Central memory CD8-positive, alpha-beta T cell (primary cell): Measurements from ENCODE around the gene SUSD6.
A peak's percentile ranks its signal among the peaks of the same experiment; 100 is the strongest.

Experiments used
- ATAC-seq: fragments of 150-1000 bp; cut with Tn5 transposase; replicated peaks from 2 replicates; pipeline ENCODE4 v1.10.0; 2022; ENCODE audit warnings: mild to moderate bottlenecking, moderate FRiP score, moderate number of reproducible peaks; ENCODE audit not compliant: poor library complexity, severe bottlenecking; ENCODE audit errors: extremely low read depth
- DNase-seq, 2 donors: peaks; one replicate each; pipeline ENCODE4 v3.0.0; 2021; ENCODE audit warnings: low spot score in 2 of 2
- H3K27ac Mint-ChIP-seq: one replicate; pipeline ENCODE4 v1.8.0; 2022; ENCODE audit warnings: low read depth, mild to moderate bottlenecking, moderate library complexity, mixed read lengths
- H3K27me3 Mint-ChIP-seq: one replicate; pipeline ENCODE4 v1.8.0; 2022; ENCODE audit warnings: mixed read lengths
- H3K36me3 Mint-ChIP-seq: one replicate; pipeline ENCODE4 v1.8.0; 2022; ENCODE audit warnings: mild to moderate bottlenecking, moderate library complexity, mixed read lengths; ENCODE audit not compliant: insufficient read depth
- H3K4me1 Mint-ChIP-seq: one replicate; pipeline ENCODE4 v1.8.0; 2022; ENCODE audit warnings: mixed read lengths
- H3K4me3 Mint-ChIP-seq: one replicate; pipeline ENCODE4 v1.8.0; 2022; ENCODE audit warnings: mild to moderate bottlenecking, moderate library complexity, mixed read lengths
- H3K9me3 Mint-ChIP-seq: one replicate; pipeline ENCODE4 v1.8.0; 2022; ENCODE audit warnings: mixed read lengths

SUSD6 gene

DNA sequence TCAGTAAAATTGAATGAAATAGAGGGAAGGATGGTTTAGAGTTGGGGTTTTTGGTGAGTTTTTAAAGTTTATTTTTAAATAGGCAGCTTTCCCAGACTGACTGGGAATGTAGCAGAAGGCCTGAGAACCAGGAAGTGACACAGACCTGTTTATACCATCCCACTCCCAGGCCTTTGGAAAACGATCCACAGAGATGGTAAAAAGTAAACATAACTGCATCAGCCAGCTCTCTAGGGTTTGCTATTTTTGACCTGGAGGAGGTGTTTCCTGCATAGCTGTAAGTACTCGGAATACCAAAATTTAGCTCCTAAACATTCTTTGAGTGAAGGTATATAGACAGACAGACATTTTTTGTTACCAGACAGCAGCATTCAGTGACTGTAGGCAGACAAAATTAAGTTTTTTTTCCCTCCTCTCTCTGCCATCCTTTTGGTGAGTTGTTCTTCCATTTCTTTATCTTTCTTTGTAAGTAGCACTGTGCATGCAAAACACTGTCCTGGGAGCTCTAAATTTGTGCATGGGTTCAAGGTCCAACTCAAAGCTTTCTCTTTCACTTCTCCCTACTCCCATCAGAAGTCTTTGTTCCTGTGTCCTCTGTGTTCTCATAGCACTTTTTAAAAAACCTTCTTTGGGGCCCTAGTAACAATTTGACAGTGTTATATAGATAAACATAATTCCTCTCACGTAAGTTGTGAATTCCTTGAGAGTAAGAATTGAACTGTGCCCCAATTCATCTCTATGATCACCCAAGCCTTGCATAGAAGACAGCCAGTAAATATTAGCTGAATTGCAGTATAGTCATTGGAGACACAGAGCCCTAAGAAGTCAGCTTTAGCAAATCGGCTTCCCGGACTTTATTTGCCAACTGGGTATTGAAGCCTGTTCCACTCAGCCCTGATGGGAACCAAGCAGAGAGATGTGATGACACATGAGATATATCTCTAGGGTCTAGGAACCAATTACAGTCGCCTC, 37.4 kb downstream of the SUSD6 start:
- ATAC-seq (no peak), DNase-seq (no peak)
- Mint-ChIP-seq H3K27me3 (no peaks in the 10 kb centered on the region), H3K27ac (no peak overlapping the region), H3K4me3 (no peak overlapping the region), H3K9me3 (no peaks in the 10 kb centered on the region), H3K4me1 (peaks cover 82% of the 10 kb centered on the region), H3K36me3 (peaks cover 11% of the 10 kb centered on the region)

DNA sequence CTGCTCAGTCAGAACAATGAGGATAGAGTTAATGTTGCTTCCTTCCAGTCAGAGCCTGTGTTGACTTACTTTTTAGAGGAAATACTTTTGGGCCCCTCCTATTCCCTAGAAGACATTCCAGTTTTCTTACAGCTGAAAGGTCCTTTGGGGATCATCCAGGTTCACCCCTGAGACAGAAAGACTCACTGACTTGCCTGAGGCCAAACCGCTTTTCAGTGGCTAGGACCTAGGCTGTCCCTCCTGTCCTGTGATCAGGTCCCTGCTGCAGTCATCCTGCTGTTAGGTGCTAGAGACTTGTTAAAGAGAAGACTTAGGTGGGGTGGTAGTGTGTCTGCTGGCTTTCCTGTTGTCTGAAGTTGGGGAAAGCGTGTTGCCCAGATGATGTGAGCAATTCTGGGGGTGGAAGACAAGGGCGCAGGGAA, 39.6 kb downstream of the SUSD6 start:
- H3K27ac Mint-ChIP-seq: no peak overlapping the region
- peaks cover 76% of the 10 kb centered on the region for H3K4me1 Mint-ChIP-seq
- H3K4me3 Mint-ChIP-seq: peak overlapping the region; percentile 1

DNA sequence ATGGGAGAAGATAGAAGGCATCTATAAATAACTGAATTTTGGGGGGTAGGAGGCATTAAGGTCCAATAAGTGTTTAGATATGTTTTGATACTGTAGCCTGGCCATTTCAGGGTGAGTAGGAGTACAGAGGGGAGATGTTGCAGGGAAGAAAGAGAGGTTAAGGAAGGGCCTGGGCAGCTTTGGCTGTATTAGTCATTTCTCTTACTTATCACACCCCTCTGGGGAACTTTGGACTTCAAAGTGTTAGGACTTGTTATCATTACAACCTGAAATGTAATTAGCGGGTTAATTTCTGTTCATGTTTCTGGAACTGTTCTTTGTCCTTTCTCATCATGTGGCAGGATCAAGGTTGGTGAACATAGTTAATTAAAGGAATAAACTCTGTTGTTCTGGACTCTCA, 40.3 kb downstream of the SUSD6 start:
- peaks cover 11% of the 10 kb centered on the region for H3K36me3 Mint-ChIP-seq
- ATAC-seq: no peak
- no peak for DNase-seq
- H3K27me3 Mint-ChIP-seq: no peaks in the 10 kb centered on the region
- no peak overlapping the region for H3K27ac Mint-ChIP-seq
- H3K9me3 Mint-ChIP-seq: no peaks in the 10 kb centered on the region
- peaks cover 77% of the 10 kb centered on the region for H3K4me1 Mint-ChIP-seq
- H3K4me3 Mint-ChIP-seq: no peak overlapping the region

More for the DNA sequence above, 39.6 kb downstream of the SUSD6 start:
- Mint-ChIP-seq H3K36me3 (peaks cover 12% of the 10 kb centered on the region), H3K27me3 (no peaks in the 10 kb centered on the region), H3K9me3 (no peaks in the 10 kb centered on the region)
- DNase-seq (no peak), ATAC-seq (no peak)

DNA sequence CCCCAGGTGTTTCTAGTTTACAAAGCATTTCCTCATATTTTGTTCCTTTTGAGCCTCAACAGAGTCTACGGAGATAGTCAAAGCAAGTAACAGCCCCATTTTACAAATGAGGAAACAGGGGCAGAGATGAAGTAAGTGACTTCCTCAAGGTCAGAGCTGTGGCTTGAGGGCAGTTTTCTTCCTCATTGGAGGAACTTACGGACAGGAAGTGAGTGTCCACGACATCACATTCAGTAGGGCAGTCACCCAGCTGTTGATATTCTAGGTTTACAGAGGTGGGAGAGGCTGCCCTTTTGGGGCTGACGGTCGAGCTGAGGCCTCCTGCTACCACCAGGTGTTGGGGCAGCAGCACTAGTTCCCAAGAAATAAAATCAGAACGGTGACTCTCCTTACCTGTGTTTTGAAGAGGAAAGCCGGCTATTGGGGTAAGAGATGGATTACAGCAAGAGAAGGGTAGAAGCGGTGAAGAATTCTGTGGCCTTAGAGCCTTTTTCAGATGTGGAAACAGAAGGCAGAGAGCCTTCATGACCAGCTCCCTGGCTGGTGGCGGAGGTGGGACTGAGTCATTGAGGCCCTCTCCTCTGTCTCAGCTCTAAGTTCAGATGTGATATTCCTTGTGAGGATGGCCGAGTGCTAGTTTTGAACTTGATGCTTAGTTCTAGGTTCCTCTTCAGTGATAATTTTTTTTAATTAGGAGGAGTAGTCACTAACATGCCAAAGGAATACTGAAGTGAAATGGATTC, 41.7 kb downstream of the SUSD6 start:
- no peak for DNase-seq
- H3K9me3 Mint-ChIP-seq: no peaks in the 10 kb centered on the region
- H3K27me3 Mint-ChIP-seq: no peaks in the 10 kb centered on the region
- H3K4me3 Mint-ChIP-seq: peak overlapping the region; percentile 40
- peak; percentile 38 for ATAC-seq
- peaks cover 8% of the 10 kb centered on the region for H3K36me3 Mint-ChIP-seq
- H3K27ac Mint-ChIP-seq: peak overlapping the region; percentile 35
- H3K4me1 Mint-ChIP-seq: peaks cover 78% of the 10 kb centered on the region

DNA sequence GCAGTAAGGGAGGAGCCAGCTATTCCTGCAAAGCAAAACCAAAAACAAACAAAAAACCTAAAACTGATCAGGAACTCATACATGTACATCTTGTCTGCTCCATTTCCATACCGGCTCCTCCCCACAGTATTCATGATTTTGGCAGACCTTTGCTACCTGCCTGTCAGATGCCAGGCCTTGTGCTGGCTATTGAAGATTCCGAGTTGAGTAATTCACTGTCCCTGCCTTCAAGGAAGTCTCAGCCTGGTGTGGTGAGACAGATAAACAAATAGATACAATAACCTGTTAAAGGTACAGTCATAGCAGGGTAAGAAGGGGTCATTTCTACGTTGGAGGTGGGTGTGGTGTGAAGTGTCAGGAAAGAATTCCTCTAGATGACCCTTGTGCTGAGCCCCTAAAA, 42.7 kb downstream of the SUSD6 start:
- Mint-ChIP-seq H3K9me3 (no peaks in the 10 kb centered on the region), H3K27me3 (no peaks in the 10 kb centered on the region), H3K4me1 (peaks cover 81% of the 10 kb centered on the region), H3K27ac (no peak overlapping the region), H3K4me3 (no peak overlapping the region), H3K36me3 (peaks cover 11% of the 10 kb centered on the region)
- DNase-seq (no peak), ATAC-seq (no peak)

DNA sequence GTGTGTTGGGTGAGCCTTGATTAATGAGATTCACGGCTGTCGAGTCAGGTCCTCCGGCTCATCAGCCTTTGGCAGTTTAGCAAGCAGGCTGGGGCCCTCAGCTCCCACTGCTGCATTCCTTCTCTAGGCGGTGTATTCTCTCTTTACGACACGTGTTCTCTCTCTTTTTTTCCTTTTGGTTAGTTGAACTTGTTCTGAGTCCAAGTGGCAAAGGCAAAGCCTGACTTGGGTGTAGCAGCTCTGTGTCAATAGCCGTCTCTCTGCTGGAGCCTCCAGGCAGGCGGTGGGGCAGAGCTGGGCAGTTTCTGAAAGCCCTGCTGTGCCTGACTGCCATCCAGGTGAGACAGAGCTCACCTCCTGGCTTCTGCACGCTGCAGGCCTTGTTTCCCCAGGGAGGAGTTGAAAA, 46.6 kb downstream of the SUSD6 start:
- H3K9me3 Mint-ChIP-seq: no peaks in the 10 kb centered on the region
- no peak for DNase-seq
- peaks cover 85% of the 10 kb centered on the region for H3K4me1 Mint-ChIP-seq
- peaks cover 12% of the 10 kb centered on the region for H3K36me3 Mint-ChIP-seq
- ATAC-seq: no peak
- H3K4me3 Mint-ChIP-seq: no peak overlapping the region
- no peaks in the 10 kb centered on the region for H3K27me3 Mint-ChIP-seq
- peak overlapping the region; percentile 52 for H3K27ac Mint-ChIP-seq

DNA sequence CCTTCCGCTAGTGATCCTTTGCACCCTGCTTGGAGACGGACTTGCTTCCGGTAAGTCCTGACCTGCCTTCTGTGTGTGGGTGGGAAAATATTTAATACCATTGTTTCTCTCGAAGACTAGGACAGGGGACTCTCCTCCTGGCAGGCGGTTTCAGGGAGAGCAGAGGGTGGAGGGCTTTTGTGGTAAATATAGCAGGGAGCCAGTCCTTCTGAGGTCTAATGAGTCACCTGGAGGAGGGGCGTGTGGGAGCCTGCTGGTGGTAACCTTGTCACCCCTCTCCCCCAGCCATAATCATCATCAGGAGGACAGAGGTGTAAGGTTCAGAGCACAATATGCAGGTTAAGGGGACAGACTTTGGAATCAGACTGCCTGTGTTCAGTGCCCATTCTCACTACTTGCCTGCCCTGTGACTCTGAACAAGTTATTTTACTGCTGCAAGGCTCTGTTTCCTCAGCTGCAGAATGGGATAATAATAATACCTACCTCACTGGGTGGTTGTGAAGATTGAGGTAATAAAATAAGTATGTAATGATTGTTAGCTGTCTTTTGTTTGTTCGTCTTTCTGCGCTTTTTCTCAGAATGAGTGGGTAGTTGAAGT, 47.4 kb downstream of the SUSD6 start:
- Mint-ChIP-seq H3K27me3 (no peaks in the 10 kb centered on the region), H3K4me3 (no peak overlapping the region), H3K4me1 (peaks cover 83% of the 10 kb centered on the region), H3K9me3 (no peaks in the 10 kb centered on the region), H3K36me3 (peaks cover 12% of the 10 kb centered on the region), H3K27ac (peak overlapping the region; percentile 52)
- DNase-seq: no peak
- no peak for ATAC-seq

DNA sequence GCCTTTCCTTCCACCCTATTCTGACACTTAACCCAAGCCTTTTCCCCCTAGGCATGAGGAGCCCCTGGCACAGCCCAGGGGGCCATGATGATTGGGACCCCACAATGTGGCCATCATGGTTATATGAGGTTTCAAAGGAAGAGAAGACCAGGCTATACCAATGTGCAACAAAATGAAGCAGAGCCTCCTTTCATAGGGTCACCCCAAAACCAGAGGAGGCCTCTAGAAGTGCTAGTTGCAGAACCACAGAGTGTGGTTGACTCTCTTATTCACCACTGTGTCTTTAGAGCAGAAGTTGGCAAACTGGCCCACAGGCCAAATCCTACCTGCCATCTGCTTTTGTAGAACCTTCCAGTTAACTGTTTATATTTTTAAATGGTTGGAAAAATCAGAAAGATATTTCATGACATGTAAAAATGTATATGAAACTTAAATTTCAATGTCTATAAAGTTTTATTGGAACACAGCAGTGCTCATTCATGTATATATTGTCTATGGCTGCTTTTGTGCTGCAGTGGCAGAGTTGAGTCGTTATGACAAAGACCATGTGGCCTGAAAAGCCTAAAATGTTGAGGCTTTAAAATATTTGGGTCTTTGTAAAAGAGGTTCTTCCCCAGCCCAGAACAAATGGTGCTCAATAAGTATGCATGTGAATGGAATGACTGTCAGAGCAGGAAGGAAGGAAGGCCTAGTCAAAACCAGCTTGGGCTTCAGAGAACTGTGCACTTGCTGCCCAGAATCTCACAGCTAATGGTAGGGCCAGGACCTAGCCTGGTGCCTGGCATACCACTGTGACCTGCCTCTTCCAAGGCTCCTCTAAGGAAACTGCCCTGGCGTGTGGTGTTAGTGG, 49.2 kb downstream of the SUSD6 start:
- H3K36me3 Mint-ChIP-seq: peaks cover 13% of the 10 kb centered on the region
- no peak overlapping the region for H3K4me3 Mint-ChIP-seq
- ATAC-seq (no peak), DNase-seq (no peak)
- H3K9me3 Mint-ChIP-seq: no peaks in the 10 kb centered on the region
- peak overlapping the region; percentile 34 for H3K27ac Mint-ChIP-seq
- H3K27me3 Mint-ChIP-seq: no peaks in the 10 kb centered on the region
- peaks cover 75% of the 10 kb centered on the region for H3K4me1 Mint-ChIP-seq

DNA sequence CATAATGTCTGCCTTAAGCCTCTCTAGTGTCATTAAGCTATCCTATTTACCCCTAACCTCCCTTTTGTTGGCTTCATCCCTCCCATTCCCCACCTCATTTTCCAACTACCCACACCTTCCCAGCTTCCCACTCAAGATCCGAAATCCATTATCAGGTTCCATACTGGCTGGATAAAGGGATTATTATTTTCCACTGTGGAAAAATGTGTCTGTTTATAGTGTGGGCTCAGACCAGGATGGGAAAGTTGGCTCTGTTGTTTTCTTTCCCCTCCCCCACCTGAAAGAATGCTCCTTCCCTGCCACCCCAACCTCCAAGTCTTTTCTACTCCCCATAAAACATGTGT, 49.8 kb downstream of the SUSD6 start:
- H3K36me3 Mint-ChIP-seq: peaks cover 15% of the 10 kb centered on the region
- peaks cover 75% of the 10 kb centered on the region for H3K4me1 Mint-ChIP-seq
- no peaks in the 10 kb centered on the region for H3K27me3 Mint-ChIP-seq
- ATAC-seq (no peak), DNase-seq (no peak)
- no peak overlapping the region for H3K27ac Mint-ChIP-seq
- no peaks in the 10 kb centered on the region for H3K9me3 Mint-ChIP-seq
- no peak overlapping the region for H3K4me3 Mint-ChIP-seq

DNA sequence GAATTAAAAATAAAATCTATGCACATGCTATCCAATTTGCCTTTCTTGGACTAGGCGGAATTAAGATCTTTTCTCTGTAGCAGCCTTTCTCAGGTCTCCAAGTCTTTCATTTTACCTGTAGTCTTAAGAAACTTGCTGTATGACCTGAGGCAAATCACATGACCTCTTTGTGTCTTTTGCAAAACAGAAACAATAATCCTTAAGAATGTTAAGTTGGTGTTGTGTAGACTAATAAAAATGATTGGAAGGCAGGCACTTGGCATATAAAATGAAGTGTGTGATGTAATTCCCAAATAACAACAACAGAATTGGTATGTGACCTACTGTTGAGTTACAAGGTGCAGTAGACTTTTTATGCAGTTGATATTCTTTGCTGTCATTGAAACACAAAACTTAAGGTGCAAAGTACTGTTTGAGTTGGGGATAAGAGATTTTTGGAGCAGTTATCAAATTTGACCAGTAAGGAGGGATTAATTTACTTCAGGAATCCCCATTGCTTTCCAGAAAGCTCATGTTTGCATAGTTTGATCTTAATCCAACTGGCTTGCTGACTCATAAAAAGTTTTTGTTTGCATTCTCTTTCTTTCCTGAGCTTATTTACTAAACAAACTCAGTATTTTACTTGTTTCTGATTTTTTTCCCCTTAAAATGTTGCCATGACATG, 51.4 kb downstream of the SUSD6 start:
- no peak for DNase-seq
- H3K27ac Mint-ChIP-seq: no peak overlapping the region
- ATAC-seq: no peak
- no peaks in the 10 kb centered on the region for H3K9me3 Mint-ChIP-seq
- peaks cover 76% of the 10 kb centered on the region for H3K4me1 Mint-ChIP-seq
- no peak overlapping the region for H3K4me3 Mint-ChIP-seq
- no peaks in the 10 kb centered on the region for H3K27me3 Mint-ChIP-seq
- peaks cover 14% of the 10 kb centered on the region for H3K36me3 Mint-ChIP-seq

DNA sequence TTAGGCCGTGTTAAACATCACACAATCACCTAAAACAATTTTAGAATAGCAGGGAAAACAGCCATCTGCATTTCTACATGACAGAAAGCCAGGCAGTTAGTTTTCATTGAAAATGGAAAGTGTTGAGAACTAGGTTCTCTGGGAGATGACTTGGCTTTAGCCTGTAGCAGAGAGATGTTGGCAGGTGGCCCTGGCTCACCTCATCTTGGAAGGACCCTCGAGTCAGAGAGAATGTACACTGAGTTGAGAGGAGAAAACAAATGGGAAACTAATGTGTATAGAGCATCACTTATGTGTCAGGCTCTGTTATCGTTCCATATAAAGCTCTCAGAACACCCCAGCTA, 51.9 kb downstream of the SUSD6 start:
- H3K36me3 Mint-ChIP-seq: peaks cover 14% of the 10 kb centered on the region
- H3K27ac Mint-ChIP-seq: no peak overlapping the region
- DNase-seq (no peak), ATAC-seq (no peak)
- no peaks in the 10 kb centered on the region for H3K9me3 Mint-ChIP-seq
- H3K4me3 Mint-ChIP-seq: no peak overlapping the region
- no peaks in the 10 kb centered on the region for H3K27me3 Mint-ChIP-seq
- H3K4me1 Mint-ChIP-seq: peaks cover 76% of the 10 kb centered on the region

DNA sequence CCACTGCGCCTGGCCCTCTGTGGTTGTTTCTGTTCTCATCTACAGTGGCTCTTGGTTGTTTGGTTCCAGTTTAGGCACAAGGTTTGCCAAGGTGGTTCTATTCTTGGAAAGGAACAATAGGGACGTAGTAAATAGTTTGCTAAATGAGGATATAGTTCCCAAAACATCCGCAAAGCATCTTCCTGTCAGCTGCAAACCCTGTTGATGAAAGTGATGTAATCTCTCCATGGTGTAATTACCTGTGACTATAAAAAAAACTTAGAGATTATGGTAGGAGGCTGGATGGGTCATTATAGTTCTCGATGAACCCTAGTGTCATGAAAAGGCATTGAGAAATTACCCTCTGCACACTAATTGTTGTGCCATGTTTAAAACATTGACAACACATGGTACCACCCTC, 52.9 kb downstream of the SUSD6 start:
- no peak overlapping the region for H3K27ac Mint-ChIP-seq
- H3K36me3 Mint-ChIP-seq: peaks cover 12% of the 10 kb centered on the region
- no peak overlapping the region for H3K4me3 Mint-ChIP-seq
- H3K27me3 Mint-ChIP-seq: no peaks in the 10 kb centered on the region
- peaks cover 76% of the 10 kb centered on the region for H3K4me1 Mint-ChIP-seq
- H3K9me3 Mint-ChIP-seq: no peaks in the 10 kb centered on the region
- ATAC-seq (no peak), DNase-seq (no peak)
